ENCODE results near the gene NUP37. TPM values are rescaled to one million over a fixed set of nuclear protein-coding genes. Genes with fewer than 3 reads are reported as not detected.
"Not testable (repeated sequence)": the region's sequence is repeated elsewhere in the genome, so short reads cannot be mapped to it uniquely, and the experiment has no call there.

NUP37 gene
- polyA plus RNA-seq, 2 donors, result 7.3 to 26.8 TPM

GRCh38 chr12:102096855-102097254 is 23.1 kb downstream of the NUP37 start:
- Histone ChIP-seq H3K27me3 (ENCODE audit: control insufficient read depth in 1 of 2, insufficient read depth in 2 of 2, low read length in 2 of 2) (no peaks in the 10 kb centered on the region), H3K4me1 (ENCODE audit: control insufficient read depth in 2 of 2, insufficient read depth in 2 of 2, low read length in 1 of 2) (no peaks in the 10 kb centered on the region), H3K9me3 (ENCODE audit: control insufficient read depth in 2 of 2, insufficient read depth in 1 of 2, low read depth in 1 of 2, low read length in 1 of 2) (no peaks in the 10 kb centered on the region), H3K27ac (ENCODE audit: low read depth in 2 of 2, low read length in 1 of 2) (no peak overlapping the region), H3K4me3 (ENCODE audit: low read depth in 1 of 2, low read length in 2 of 2) (no peak overlapping the region), H3K36me3 (ENCODE audit: control insufficient read depth in 2 of 2, insufficient read depth in 2 of 2, low read length in 1 of 2) (peaks cover 0 to 3% of the 10 kb centered on the region in 2 donors)
- WGBS, 2 donors, result 77 to 84% methylated on average over 3 of the region's 3 CpGs

- Histone ChIP-seq H3K27ac (ENCODE audit: low read depth in 2 of 2, low read length in 1 of 2) (no peak overlapping the region), H3K9me3 (ENCODE audit: control insufficient read depth in 2 of 2, insufficient read depth in 1 of 2, low read depth in 1 of 2, low read length in 1 of 2) (no peaks in the 10 kb centered on the region), H3K27me3 (ENCODE audit: control insufficient read depth in 1 of 2, insufficient read depth in 2 of 2, low read length in 2 of 2) (no peaks in the 10 kb centered on the region), H3K36me3 (ENCODE audit: control insufficient read depth in 2 of 2, insufficient read depth in 2 of 2, low read length in 1 of 2) (peaks cover 0 to 3% of the 10 kb centered on the region in 2 donors), H3K4me1 (ENCODE audit: control insufficient read depth in 2 of 2, insufficient read depth in 2 of 2, low read length in 1 of 2) (no peaks in the 10 kb centered on the region), H3K4me3 (ENCODE audit: low read depth in 1 of 2, low read length in 2 of 2) (no peak overlapping the region)
- 74 to 88% methylated on average over 2 of the region's 2 CpGs for WGBS, 2 donors
These were observed 24.1 kb downstream of the NUP37 start for GRCh38 chr12:102095677-102096263.

GRCh38 chr12:102093319-102093718 is 26.6 kb downstream of the NUP37 start:
- H3K27me3 ChIP-seq (ENCODE audit: control insufficient read depth in 1 of 2, insufficient read depth in 2 of 2, low read length in 2 of 2), result no peaks in the 10 kb centered on the region
- no peaks in the 10 kb centered on the region for H3K4me1 ChIP-seq (ENCODE audit: control insufficient read depth in 2 of 2, insufficient read depth in 2 of 2, low read length in 1 of 2)
- no peaks in the 10 kb centered on the region for H3K9me3 ChIP-seq (ENCODE audit: control insufficient read depth in 2 of 2, insufficient read depth in 1 of 2, low read depth in 1 of 2, low read length in 1 of 2)
- H3K27ac ChIP-seq (ENCODE audit: low read depth in 2 of 2, low read length in 1 of 2), result no peak overlapping the region
- H3K36me3 ChIP-seq (ENCODE audit: control insufficient read depth in 2 of 2, insufficient read depth in 2 of 2, low read length in 1 of 2), result peaks cover 0 to under 1% of the 10 kb centered on the region in 2 donors
- H3K4me3 ChIP-seq (ENCODE audit: low read depth in 1 of 2, low read length in 2 of 2), result no peak overlapping the region

GRCh38 chr12:102089228-102089835 is 30.6 kb downstream of the NUP37 start:
- H3K36me3 ChIP-seq (ENCODE audit: control insufficient read depth in 2 of 2, insufficient read depth in 2 of 2, low read length in 1 of 2); H3K27ac ChIP-seq (ENCODE audit: low read depth in 2 of 2, low read length in 1 of 2); H3K9me3 ChIP-seq (ENCODE audit: control insufficient read depth in 2 of 2, insufficient read depth in 1 of 2, low read depth in 1 of 2, low read length in 1 of 2); H3K27me3 ChIP-seq (ENCODE audit: control insufficient read depth in 1 of 2, insufficient read depth in 2 of 2, low read length in 2 of 2); H3K4me1 ChIP-seq (ENCODE audit: control insufficient read depth in 2 of 2, insufficient read depth in 2 of 2, low read length in 1 of 2); H3K4me3 ChIP-seq (ENCODE audit: low read depth in 1 of 2, low read length in 2 of 2): not testable (repeated sequence)
- WGBS, 2 donors, result 98 to 99% methylated on average over 38 of the region's 38 CpGs

GRCh38 chr12:102080842-102081241 is 39.1 kb downstream of the NUP37 start:
- Histone ChIP-seq H3K4me1 (ENCODE audit: control insufficient read depth in 2 of 2, insufficient read depth in 2 of 2, low read length in 1 of 2) (no peaks in the 10 kb centered on the region), H3K27ac (ENCODE audit: low read depth in 2 of 2, low read length in 1 of 2) (no peak overlapping the region), H3K4me3 (ENCODE audit: low read depth in 1 of 2, low read length in 2 of 2) (no peak overlapping the region), H3K36me3 (ENCODE audit: control insufficient read depth in 2 of 2, insufficient read depth in 2 of 2, low read length in 1 of 2) (peaks cover 3 to 7% of the 10 kb centered on the region in 2 donors), H3K9me3 (ENCODE audit: control insufficient read depth in 2 of 2, insufficient read depth in 1 of 2, low read depth in 1 of 2, low read length in 1 of 2) (no peaks in the 10 kb centered on the region), H3K27me3 (ENCODE audit: control insufficient read depth in 1 of 2, insufficient read depth in 2 of 2, low read length in 2 of 2) (no peaks in the 10 kb centered on the region)
- WGBS, 2 donors, result 92 to 94% methylated on average over 4 of the region's 4 CpGs

- H3K4me1 ChIP-seq (ENCODE audit: control insufficient read depth in 2 of 2, insufficient read depth in 2 of 2, low read length in 1 of 2); H3K36me3 ChIP-seq (ENCODE audit: control insufficient read depth in 2 of 2, insufficient read depth in 2 of 2, low read length in 1 of 2); H3K9me3 ChIP-seq (ENCODE audit: control insufficient read depth in 2 of 2, insufficient read depth in 1 of 2, low read depth in 1 of 2, low read length in 1 of 2); H3K27me3 ChIP-seq (ENCODE audit: control insufficient read depth in 1 of 2, insufficient read depth in 2 of 2, low read length in 2 of 2); H3K4me3 ChIP-seq (ENCODE audit: low read depth in 1 of 2, low read length in 2 of 2); H3K27ac ChIP-seq (ENCODE audit: low read depth in 2 of 2, low read length in 1 of 2): not testable (repeated sequence)
- 66 to 85% methylated on average over 7 of the region's 7 CpGs for WGBS, 2 donors
These were observed 47.8 kb downstream of the NUP37 start for GRCh38 chr12:102072092-102072491.

- Histone ChIP-seq H3K36me3 (ENCODE audit: control insufficient read depth in 2 of 2, insufficient read depth in 2 of 2, low read length in 1 of 2) (no peaks in the 10 kb centered on the region), H3K4me3 (ENCODE audit: low read depth in 1 of 2, low read length in 2 of 2) (no peak overlapping the region), H3K27me3 (ENCODE audit: control insufficient read depth in 1 of 2, insufficient read depth in 2 of 2, low read length in 2 of 2) (no peaks in the 10 kb centered on the region), H3K27ac (ENCODE audit: low read depth in 2 of 2, low read length in 1 of 2) (no peak overlapping the region), H3K9me3 (ENCODE audit: control insufficient read depth in 2 of 2, insufficient read depth in 1 of 2, low read depth in 1 of 2, low read length in 1 of 2) (no peaks in the 10 kb centered on the region), H3K4me1 (ENCODE audit: control insufficient read depth in 2 of 2, insufficient read depth in 2 of 2, low read length in 1 of 2) (no peaks in the 10 kb centered on the region)
- WGBS, 2 donors, result 68 to 79% methylated on average over 3 of the region's 3 CpGs
These were observed 50.2 kb downstream of the NUP37 start for GRCh38 chr12:102069707-102070106.

- Histone ChIP-seq H3K27ac (ENCODE audit: low read depth in 2 of 2, low read length in 1 of 2) (no peak overlapping the region), H3K4me1 (ENCODE audit: control insufficient read depth in 2 of 2, insufficient read depth in 2 of 2, low read length in 1 of 2) (no peaks in the 10 kb centered on the region), H3K36me3 (ENCODE audit: control insufficient read depth in 2 of 2, insufficient read depth in 2 of 2, low read length in 1 of 2) (no peaks in the 10 kb centered on the region), H3K27me3 (ENCODE audit: control insufficient read depth in 1 of 2, insufficient read depth in 2 of 2, low read length in 2 of 2) (no peaks in the 10 kb centered on the region), H3K9me3 (ENCODE audit: control insufficient read depth in 2 of 2, insufficient read depth in 1 of 2, low read depth in 1 of 2, low read length in 1 of 2) (no peaks in the 10 kb centered on the region), H3K4me3 (ENCODE audit: low read depth in 1 of 2, low read length in 2 of 2) (no peak overlapping the region)
- WGBS, 2 donors, result 76 to 79% methylated on average over 5 of the region's 5 CpGs
These were observed 52.2 kb downstream of the NUP37 start for GRCh38 chr12:102067574-102068258.

- no peaks in the 10 kb centered on the region for H3K4me1 ChIP-seq (ENCODE audit: control insufficient read depth in 2 of 2, insufficient read depth in 2 of 2, low read length in 1 of 2)
- no peaks in the 10 kb centered on the region for H3K27me3 ChIP-seq (ENCODE audit: control insufficient read depth in 1 of 2, insufficient read depth in 2 of 2, low read length in 2 of 2)
- H3K9me3 ChIP-seq (ENCODE audit: control insufficient read depth in 2 of 2, insufficient read depth in 1 of 2, low read depth in 1 of 2, low read length in 1 of 2), result no peaks in the 10 kb centered on the region
- H3K4me3 ChIP-seq (ENCODE audit: low read depth in 1 of 2, low read length in 2 of 2), result no peak overlapping the region
- no peak overlapping the region for H3K27ac ChIP-seq (ENCODE audit: low read depth in 2 of 2, low read length in 1 of 2)
- no peaks in the 10 kb centered on the region for H3K36me3 ChIP-seq (ENCODE audit: control insufficient read depth in 2 of 2, insufficient read depth in 2 of 2, low read length in 1 of 2)
- 90 to 100% methylated on average over 1 of the region's 1 CpG for WGBS, 2 donors
These were observed 55.4 kb downstream of the NUP37 start for GRCh38 chr12:102064476-102064875.

- no peaks in the 10 kb centered on the region for H3K9me3 ChIP-seq (ENCODE audit: control insufficient read depth in 2 of 2, insufficient read depth in 1 of 2, low read depth in 1 of 2, low read length in 1 of 2)
- no peaks in the 10 kb centered on the region for H3K36me3 ChIP-seq (ENCODE audit: control insufficient read depth in 2 of 2, insufficient read depth in 2 of 2, low read length in 1 of 2)
- no peaks in the 10 kb centered on the region for H3K4me1 ChIP-seq (ENCODE audit: control insufficient read depth in 2 of 2, insufficient read depth in 2 of 2, low read length in 1 of 2)
- no peaks in the 10 kb centered on the region for H3K27me3 ChIP-seq (ENCODE audit: control insufficient read depth in 1 of 2, insufficient read depth in 2 of 2, low read length in 2 of 2)
- no peak overlapping the region for H3K27ac ChIP-seq (ENCODE audit: low read depth in 2 of 2, low read length in 1 of 2)
- H3K4me3 ChIP-seq (ENCODE audit: low read depth in 1 of 2, low read length in 2 of 2), result no peak overlapping the region
- WGBS, 2 donors, result 97 to 98% methylated on average over 3 of the region's 3 CpGs
These were observed 56.8 kb downstream of the NUP37 start for GRCh38 chr12:102063069-102063468.

Data from esophagus (tissue), 2 donors.